ENCODE measurements around the gene ADRB2.
"Not testable (repeated sequence)": the region's sequence is repeated elsewhere in the genome, so short reads cannot be mapped to it uniquely, and the experiment has no call there.

Gene ADRB2

GRCh38 chr5:148801682-148802276, 24.6 kb upstream of the ADRB2 start:
- TF ChIP-seq POLR2A (IDR thresholded peaks at IDR 0.05; ENCODE audit: low read depth, low read length), result no peak
- TF ChIP-seq PAX5 (IDR thresholded peaks at IDR 0.05; ENCODE audit: insufficient read depth, low read length, severe bottlenecking), result no peak
- TF ChIP-seq POU2F2 (IDR thresholded peaks at IDR 0.05; ENCODE audit: low read depth, low read length), result no peak
- no peak for TF ChIP-seq SPI1 (IDR thresholded peaks at IDR 0.05; ENCODE audit: low read depth, low read length)
- no peak for TF ChIP-seq POLR2AphosphoS5 (IDR thresholded peaks at IDR 0.05; ENCODE audit: low read depth, low read length)
- no peak for TF ChIP-seq TAF1 (IDR thresholded peaks at IDR 0.05; ENCODE audit: low read depth, low read length)
- FAIRE-seq, result no peak

GRCh38 chr5:148803451-148803850, 23.0 kb upstream of the ADRB2 start:
- FAIRE-seq; DNase-seq (ENCODE audit: insufficient read length, low spot score): not testable (repeated sequence)

More at GRCh38 chr5:148801682-148802276, 24.6 kb upstream of the ADRB2 start:
- DNase-seq (ENCODE audit: insufficient read length, low spot score), result no peak

- DNase-seq (ENCODE audit: insufficient read length, low spot score), result no peak
- FAIRE-seq, result peak; percentile 20
- no peak for TF ChIP-seq POLR2AphosphoS5 (IDR thresholded peaks at IDR 0.05; ENCODE audit: low read depth, low read length)
- TF ChIP-seq TAF1 (IDR thresholded peaks at IDR 0.05; ENCODE audit: low read depth, low read length), result no peak
- TF ChIP-seq POU2F2 (IDR thresholded peaks at IDR 0.05; ENCODE audit: low read depth, low read length), result no peak
- TF ChIP-seq SPI1 (IDR thresholded peaks at IDR 0.05; ENCODE audit: low read depth, low read length), result no peak
- no peak for TF ChIP-seq PAX5 (IDR thresholded peaks at IDR 0.05; ENCODE audit: insufficient read depth, low read length, severe bottlenecking)
- TF ChIP-seq POLR2A (IDR thresholded peaks at IDR 0.05; ENCODE audit: low read depth, low read length), result no peak
These were observed 22.0 kb upstream of the ADRB2 start for GRCh38 chr5:148804393-148804792.

- FAIRE-seq (peak; percentile 90), DNase-seq (ENCODE audit: insufficient read length, low spot score) (no peak)
- no peak for TF ChIP-seq POLR2A (IDR thresholded peaks at IDR 0.05; ENCODE audit: low read depth, low read length)
- no peak for TF ChIP-seq SPI1 (IDR thresholded peaks at IDR 0.05; ENCODE audit: low read depth, low read length)
- TF ChIP-seq PAX5 (IDR thresholded peaks at IDR 0.05; ENCODE audit: insufficient read depth, low read length, severe bottlenecking), result no peak
- no peak for TF ChIP-seq TAF1 (IDR thresholded peaks at IDR 0.05; ENCODE audit: low read depth, low read length)
- no peak for TF ChIP-seq POU2F2 (IDR thresholded peaks at IDR 0.05; ENCODE audit: low read depth, low read length)
- TF ChIP-seq POLR2AphosphoS5 (IDR thresholded peaks at IDR 0.05; ENCODE audit: low read depth, low read length), result no peak
These were observed 20.8 kb upstream of the ADRB2 start for GRCh38 chr5:148805326-148806290.

- FAIRE-seq, result no peak
- TF ChIP-seq TAF1 (IDR thresholded peaks at IDR 0.05; ENCODE audit: low read depth, low read length) (no peak), PAX5 (IDR thresholded peaks at IDR 0.05; ENCODE audit: insufficient read depth, low read length, severe bottlenecking) (no peak), SPI1 (IDR thresholded peaks at IDR 0.05; ENCODE audit: low read depth, low read length) (no peak), POLR2AphosphoS5 (IDR thresholded peaks at IDR 0.05; ENCODE audit: low read depth, low read length) (no peak), POLR2A (IDR thresholded peaks at IDR 0.05; ENCODE audit: low read depth, low read length) (no peak), POU2F2 (IDR thresholded peaks at IDR 0.05; ENCODE audit: low read depth, low read length) (no peak)
These were observed 19.9 kb upstream of the ADRB2 start for GRCh38 chr5:148806520-148806931.

GRCh38 chr5:148807851-148808250, 18.6 kb upstream of the ADRB2 start:
- TF ChIP-seq TAF1 (IDR thresholded peaks at IDR 0.05; ENCODE audit: low read depth, low read length), result no peak
- DNase-seq (ENCODE audit: insufficient read length, low spot score) (no peak), FAIRE-seq (peak; percentile 64)

More at GRCh38 chr5:148806520-148806931, 19.9 kb upstream of the ADRB2 start:
- no peak for DNase-seq (ENCODE audit: insufficient read length, low spot score)

- TF ChIP-seq TAF1 (IDR thresholded peaks at IDR 0.05; ENCODE audit: low read depth, low read length), result no peak
- TF ChIP-seq POLR2AphosphoS5 (IDR thresholded peaks at IDR 0.05; ENCODE audit: low read depth, low read length), result no peak
- TF ChIP-seq SPI1 (IDR thresholded peaks at IDR 0.05; ENCODE audit: low read depth, low read length), result peak; percentile 61
- FAIRE-seq, result peak; percentile 45
- DNase-seq (ENCODE audit: insufficient read length, low spot score), result no peak
These were observed 17.4 kb upstream of the ADRB2 start for GRCh38 chr5:148808864-148809642.

- no peak for DNase-seq (ENCODE audit: insufficient read length, low spot score)
- FAIRE-seq, result no peak
- TF ChIP-seq POLR2A (IDR thresholded peaks at IDR 0.05; ENCODE audit: low read depth, low read length) (no peak), TAF1 (IDR thresholded peaks at IDR 0.05; ENCODE audit: low read depth, low read length) (no peak), PAX5 (IDR thresholded peaks at IDR 0.05; ENCODE audit: insufficient read depth, low read length, severe bottlenecking) (no peak), POLR2AphosphoS5 (IDR thresholded peaks at IDR 0.05; ENCODE audit: low read depth, low read length) (no peak), POU2F2 (IDR thresholded peaks at IDR 0.05; ENCODE audit: low read depth, low read length) (no peak), SPI1 (IDR thresholded peaks at IDR 0.05; ENCODE audit: low read depth, low read length) (no peak)
These were observed 16.5 kb upstream of the ADRB2 start for GRCh38 chr5:148809781-148810524.

- FAIRE-seq, result peak; percentile 54
These were observed 15.6 kb upstream of the ADRB2 start for GRCh38 chr5:148810823-148811222.

More at GRCh38 chr5:148810823-148811222, 15.6 kb upstream of the ADRB2 start:
- TF ChIP-seq SPI1 (IDR thresholded peaks at IDR 0.05; ENCODE audit: low read depth, low read length) (peak; percentile 58), POU2F2 (IDR thresholded peaks at IDR 0.05; ENCODE audit: low read depth, low read length) (no peak)
- no peak for DNase-seq (ENCODE audit: insufficient read length, low spot score)
